Measurements from ENCODE around the gene RAB3IL1.

RAB3IL1 gene

DNA sequence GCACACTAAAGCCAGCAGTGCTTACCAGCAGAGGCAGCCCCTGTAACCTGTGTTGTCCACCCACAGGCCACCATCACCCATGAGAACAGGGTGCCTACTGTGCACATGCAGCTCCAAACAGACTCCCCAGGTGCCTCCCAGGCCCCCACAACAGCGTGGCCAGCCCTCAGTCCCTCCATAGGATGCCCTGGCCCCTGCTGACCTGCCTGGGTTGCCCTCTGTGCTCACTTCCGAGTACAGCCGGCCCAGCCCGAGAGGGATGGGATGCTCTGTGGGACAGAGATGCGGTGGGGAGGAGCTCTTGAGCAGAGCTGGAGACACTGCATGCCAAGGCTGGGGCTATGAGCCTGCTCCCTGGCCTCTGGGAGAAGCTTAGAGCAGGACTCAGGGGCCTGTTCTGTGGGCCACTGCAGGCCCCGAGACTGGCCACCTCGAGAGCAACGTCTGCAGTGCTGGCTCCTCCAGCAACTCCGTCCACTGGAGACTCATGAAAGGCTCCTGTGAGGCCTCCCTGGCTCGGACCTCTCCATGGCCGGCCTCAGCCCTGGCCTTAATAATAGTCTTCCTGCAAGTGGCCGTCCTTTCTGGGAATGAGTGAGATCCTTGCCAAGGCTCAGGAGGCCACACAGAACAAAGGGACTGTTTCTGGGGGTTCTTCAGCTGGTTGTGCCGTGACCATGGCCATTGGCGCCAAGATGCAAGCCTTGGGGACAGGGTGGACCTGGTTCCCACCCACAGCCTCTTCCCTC lies 62.2 kb downstream of the RAB3IL1 start:
- TF ChIP-seq GATA3 (IDR thresholded peaks at IDR 0.05; ENCODE audit: low read depth, low read length), result no peak
- no peak for TF ChIP-seq GATA2 (IDR thresholded peaks at IDR 0.05; ENCODE audit: low read depth, low read length)

DNA sequence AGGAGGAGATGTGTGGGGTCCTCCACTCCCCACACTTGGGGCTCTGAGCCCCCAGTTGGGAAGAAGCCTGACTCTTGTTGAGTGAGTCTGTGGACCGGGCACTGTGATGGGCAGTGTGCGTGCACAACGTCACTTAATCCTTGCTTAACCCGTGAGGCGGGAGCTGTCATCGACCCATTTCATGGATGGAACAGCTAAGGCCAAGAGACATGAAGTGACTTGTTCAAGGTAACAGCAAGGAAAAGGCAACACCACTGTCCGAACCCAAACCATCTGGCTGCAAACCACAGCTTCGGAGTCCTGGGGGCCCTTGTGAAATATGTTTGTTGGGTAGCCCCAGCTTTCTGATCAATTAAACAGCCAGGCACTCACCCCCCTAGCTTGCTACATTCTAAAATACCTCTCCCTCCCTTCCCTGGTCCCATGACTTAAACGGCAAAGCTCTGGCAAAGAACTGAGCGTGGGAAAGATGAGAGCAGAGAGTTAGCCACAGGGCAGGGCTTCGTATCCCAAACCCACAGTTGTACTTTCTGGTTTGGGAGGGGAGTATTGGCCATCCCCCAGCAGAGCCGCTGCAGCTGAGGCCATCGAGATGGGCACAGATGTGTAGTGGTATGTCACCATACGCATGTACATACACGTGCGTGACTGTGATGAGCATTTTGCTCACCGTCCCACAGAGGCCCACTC lies 63.0 kb downstream of the RAB3IL1 start:
- TF ChIP-seq GATA2 (IDR thresholded peaks at IDR 0.05; ENCODE audit: low read depth, low read length) (no peak), GATA3 (IDR thresholded peaks at IDR 0.05; ENCODE audit: low read depth, low read length) (no peak)

DNA sequence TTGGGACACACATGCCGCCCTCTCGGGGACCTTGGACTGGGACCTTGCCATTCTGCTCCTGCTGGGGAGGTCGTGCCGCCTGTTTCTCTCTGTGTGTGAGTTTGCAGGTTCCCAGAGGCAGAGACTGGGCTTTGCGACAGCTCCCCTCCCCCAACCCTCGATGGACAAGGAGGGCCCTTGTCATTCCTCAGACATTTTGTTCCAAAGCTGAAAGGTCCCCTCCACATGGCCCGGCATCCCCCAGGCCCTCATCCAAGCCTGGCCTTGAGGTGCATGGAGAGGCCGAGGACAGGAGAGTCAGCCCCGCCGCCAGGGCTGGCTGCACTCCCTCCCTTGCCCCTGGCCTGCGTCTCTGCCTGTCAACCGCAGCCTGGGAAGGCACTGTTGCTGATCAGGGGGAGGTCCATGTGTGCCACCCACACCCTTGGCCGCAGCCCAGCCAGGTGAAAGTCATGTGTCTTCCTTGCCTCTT lies 63.6 kb downstream of the RAB3IL1 start:
- TF ChIP-seq GATA2 (IDR thresholded peaks at IDR 0.05; ENCODE audit: low read depth, low read length) (no peak), GATA3 (IDR thresholded peaks at IDR 0.05; ENCODE audit: low read depth, low read length) (no peak)

DNA sequence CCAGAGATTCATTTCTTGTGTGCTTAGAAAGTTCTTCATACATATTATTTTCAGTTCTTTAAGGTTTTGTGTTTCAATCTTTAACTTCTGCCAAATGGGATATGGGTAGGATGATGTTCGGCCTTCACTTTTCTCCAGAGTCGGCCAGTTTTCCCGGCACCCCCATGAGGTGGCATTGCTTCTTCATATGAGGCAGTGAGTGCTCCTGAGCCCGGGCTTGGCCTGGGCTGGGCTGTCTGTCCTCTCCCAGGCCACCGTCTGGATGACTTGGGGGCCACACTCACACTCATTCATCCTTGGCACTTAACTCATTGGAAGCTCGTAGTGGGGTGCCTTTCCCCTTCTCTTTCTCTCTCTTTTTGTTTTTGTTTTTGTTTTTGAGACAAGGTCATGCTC lies 65.5 kb downstream of the RAB3IL1 start:
- no peak for TF ChIP-seq GATA2 (IDR thresholded peaks at IDR 0.05; ENCODE audit: low read depth, low read length)
- no peak for TF ChIP-seq GATA3 (IDR thresholded peaks at IDR 0.05; ENCODE audit: low read depth, low read length)

DNA sequence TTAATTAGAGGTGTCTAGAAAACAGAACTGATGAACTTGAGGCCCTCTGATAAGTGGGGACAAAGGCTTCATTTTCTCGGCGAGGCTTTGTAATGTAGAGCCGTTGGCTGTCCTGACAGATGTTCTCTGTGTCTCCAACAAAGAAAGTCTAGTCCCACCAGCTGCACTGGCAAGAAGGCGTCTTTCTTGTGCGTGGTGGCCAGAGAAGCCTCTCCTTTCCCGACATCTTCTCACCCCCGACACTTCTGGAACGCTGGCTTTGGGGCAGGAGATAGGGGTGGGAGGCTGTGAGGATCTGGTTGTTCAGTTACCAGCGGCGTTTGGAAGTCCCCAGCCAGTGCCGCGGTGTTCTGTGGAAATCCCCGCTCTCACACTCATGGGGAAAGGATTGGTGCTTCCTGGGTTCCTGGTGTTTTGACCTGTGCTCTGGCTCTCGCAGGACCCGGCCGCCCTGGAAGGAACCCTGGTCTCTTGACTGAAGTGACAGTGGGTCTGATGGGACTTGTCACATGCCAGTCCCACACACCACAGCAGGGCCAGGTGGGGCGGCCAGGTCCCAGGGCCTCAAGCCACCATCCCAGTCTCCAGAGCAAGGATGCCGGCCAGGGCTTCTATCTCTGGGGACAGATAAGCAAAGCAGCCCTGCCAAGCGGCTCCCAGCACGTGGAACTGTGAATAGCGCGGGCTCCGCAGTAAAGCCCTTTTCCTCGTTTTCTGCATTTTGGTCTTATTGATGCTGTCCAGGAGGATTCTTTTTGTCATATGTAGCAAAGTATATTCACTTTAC lies 66.1 kb downstream of the RAB3IL1 start:
- TF ChIP-seq GATA2 (IDR thresholded peaks at IDR 0.05; ENCODE audit: low read depth, low read length) (no peak), GATA3 (IDR thresholded peaks at IDR 0.05; ENCODE audit: low read depth, low read length) (no peak)

DNA sequence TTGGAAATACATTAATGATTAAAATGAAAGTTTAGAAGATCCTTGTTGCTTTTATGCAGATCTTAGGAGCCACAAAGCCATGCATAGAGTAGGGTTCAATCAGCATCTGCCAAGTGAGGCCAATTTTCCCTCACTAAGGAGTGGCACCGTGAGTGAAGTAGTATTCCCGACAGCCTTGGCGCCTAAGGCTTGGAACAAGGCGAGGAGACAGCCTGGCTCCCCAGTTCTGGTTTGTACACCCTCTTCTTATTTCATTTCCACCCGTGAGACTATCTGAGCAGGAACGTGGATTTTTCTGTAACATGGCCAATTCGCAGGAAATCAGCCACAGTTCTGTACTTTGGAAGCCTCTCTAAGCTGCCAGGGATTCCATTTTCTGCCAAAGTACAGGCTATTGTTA lies 66.7 kb downstream of the RAB3IL1 start:
- TF ChIP-seq GATA2 (IDR thresholded peaks at IDR 0.05; ENCODE audit: low read depth, low read length), result no peak
- TF ChIP-seq GATA3 (IDR thresholded peaks at IDR 0.05; ENCODE audit: low read depth, low read length), result no peak

DNA sequence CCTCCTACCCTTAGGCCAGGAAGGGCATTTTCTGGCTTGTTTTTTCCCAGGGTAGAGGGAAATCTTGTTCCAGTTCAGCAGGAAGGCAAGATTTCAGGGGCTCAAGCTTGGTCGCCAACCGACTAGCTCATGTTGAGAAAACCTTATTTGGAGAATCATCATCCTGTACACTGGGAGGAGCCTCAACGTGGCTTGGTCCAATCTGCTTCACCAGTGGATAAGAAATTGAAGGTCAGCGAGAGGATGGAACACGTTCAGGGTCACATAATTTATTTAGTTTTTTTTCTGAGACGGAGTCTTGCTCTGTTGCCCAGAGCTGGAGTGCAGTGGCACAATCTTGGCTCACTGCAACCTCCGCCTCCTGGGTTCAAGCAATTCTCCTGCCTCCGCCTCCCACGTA lies 68.7 kb downstream of the RAB3IL1 start:
- no peak for TF ChIP-seq GATA2 (IDR thresholded peaks at IDR 0.05; ENCODE audit: low read depth, low read length)
- TF ChIP-seq GATA3 (IDR thresholded peaks at IDR 0.05; ENCODE audit: low read depth, low read length), result no peak

DNA sequence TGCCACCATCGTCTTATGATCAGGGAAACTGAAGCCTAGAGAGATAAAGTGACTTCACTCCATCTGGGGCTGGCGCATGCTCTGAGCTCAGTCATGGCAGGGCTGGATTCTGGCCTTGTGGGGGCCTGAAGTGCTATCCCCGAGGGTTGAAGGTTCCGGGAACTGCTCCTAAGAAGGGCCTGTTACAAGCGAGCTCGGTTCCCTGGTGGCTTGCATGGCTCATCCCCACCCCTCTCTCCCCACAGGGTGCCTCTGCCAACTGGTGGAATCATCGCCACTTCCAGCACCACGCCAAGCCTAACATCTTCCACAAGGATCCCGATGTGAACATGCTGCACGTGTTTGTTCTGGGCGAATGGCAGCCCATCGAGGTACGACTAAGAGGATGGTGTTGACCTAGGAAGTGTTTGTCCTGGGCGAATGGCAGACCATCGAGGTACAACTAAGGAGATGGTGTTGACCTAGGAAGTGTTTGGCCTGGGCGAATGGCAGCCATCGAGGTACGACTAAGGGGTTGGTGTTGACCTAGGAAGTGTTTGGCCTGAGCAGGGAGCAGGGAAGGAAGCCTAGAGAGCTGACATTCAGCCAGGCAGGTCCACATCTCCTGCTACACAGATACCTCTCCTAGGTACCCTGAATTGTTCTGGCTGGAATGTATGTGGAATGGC lies 69.3 kb downstream of the RAB3IL1 start:
- TF ChIP-seq GATA2 (IDR thresholded peaks at IDR 0.05; ENCODE audit: low read depth, low read length) (no peak), GATA3 (IDR thresholded peaks at IDR 0.05; ENCODE audit: low read depth, low read length) (no peak)
